Activated CD4-positive, alpha-beta T cell treated with anti-CD3 and anti-CD28 coated beads for 1 hour (primary cell): Measurements from ENCODE around the gene MAP2K5.

Source experiments
- DNase-seq: peaks from one replicate; pipeline ENCODE4 v3.0.0-alpha.2; 2020

MAP2K5 gene

GRCh38 chr15:67542420-67543347 lies at the start of gene MAP2K5:
Gene MAP2K5, plus strand, starts transcription at chr15:67542703. Its CDS starts 633 bp downstream, at chr15:67543336.
- DNase-seq = peak; percentile 72

DNA sequence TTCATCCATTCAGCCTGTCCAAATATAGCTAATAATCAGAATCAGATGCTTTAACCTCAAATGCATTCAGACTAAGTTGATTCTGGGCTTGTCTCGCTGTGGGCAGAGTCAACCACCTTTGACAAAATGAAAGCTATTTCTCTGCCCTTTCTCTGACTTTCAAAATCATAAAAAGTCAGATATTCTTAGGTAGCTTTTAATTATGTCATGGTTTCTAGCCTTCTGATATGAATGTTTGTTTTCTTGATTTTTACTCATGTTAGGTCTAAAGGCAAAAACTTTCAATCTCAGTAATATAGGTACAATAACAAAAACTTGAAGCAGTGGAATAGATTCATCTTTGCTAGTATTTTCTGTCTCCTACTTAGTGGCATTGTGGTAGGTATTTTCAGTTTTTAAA lies 46.9 kb upstream of the MAP2K5 start:
- DNase-seq = no peak

- DNase-seq = no peak
These were observed 41.2 kb upstream of the MAP2K5 start for GRCh38 chr15:67501177-67501835.

- no peak for DNase-seq
These were observed 40.6 kb upstream of the MAP2K5 start for GRCh38 chr15:67501836-67502461.

DNA sequence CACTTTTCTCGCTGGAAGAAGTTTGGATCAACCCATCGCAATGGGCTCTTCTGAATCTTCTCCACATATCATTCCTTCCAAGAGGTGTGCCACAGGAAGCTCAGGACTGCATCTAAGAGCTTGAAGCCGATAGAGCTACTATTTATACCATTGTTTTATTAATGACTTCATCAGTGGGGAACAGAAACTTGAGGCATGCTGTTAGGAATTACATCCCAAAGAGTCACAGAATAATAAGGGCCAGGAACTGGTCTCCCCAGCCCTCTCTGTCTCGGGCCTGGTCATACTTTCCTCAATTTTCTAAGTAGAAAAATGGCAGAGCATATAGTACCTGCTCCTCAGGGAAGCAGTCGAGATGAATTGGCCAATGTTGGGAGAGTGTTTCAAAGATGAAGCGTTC lies 38.4 kb upstream of the MAP2K5 start:
- no peak for DNase-seq

- no peak for DNase-seq
These were observed 37.7 kb upstream of the MAP2K5 start for GRCh38 chr15:67504796-67505195.

DNA sequence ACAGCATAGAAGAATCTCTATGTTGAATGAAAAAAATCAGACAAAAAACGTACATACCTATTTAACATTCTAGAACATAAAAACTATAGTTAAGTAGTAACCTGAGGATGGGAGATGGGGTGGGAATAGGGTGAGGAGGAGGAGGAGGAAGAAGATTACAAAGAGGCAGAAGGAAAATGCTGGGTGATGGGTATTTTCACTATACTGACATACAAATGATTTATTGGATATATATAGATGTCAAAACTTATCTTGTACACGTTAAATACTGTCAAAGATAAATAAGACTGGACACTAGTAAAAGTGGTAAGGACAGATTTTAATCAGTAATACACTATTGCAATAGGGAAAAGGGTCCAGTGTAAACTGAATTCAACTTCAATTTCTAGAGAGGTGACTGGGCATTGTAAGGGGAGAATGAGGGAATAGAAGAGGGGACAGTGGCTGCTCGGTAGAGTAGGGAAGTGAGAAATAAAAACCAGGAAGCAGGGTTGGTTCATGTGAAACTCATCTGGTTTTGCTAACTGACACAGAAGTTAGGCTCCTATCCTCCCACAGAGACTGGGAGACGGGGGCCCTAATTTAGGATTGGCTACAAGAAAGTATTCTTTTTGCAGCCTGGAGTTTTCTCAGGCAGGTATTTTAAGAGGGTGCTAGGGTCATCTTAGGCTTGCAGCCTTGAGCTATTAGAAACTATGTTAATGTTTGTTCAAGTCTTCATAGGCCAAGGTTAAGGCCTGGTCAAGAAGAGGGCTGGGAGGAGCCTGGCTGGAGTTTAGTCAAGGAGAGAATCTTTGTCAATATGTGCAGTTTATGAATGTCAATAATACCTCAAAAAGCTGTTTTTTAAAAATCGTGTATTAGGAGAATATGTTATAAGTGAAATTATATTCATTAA lies 36.6 kb upstream of the MAP2K5 start:
- no peak for DNase-seq

DNA sequence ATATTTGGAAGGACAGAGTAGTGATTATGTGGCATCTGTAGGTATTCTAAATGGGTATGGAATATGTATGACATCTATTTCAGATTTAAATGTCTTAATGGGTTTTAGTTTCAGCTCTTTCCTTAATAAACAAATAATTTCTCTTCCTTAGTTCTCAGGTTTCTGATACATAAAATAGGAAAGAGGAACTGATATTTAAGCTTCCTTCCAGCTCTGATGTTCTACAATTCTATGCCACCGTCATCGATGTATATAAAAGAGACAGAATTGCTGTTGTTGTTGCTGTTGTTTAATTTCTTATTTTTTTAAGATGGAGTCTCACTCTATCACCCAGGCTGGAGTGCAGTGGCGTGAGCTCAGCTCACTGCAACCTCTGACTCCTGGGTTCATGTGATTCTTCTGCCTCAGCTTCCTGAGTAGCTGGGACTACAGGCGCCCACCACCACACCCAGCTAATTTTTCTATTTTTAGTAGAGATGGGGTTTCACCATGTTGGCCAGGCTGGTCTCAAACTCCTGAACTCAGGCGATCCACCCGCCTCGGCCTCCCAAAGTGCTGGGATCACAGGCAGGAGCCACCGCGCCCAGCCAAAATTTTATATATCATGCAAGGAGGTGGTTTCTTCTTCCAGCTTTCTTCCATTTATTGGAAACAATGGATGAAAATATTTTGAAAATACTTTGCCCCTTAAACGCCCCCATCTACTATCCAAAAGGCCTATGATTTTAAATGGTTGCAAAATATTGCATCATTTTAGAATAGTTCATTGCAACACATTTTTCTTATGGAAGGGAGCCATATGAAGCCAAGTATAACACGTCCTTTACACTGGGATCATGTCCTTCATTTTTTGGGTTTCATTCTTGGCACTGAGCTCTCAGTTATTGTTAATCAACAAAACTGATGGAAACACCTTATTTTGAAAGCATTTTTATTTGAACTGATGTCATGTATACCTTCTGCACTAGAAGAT lies 35.4 kb upstream of the MAP2K5 start:
- no peak for DNase-seq

DNA sequence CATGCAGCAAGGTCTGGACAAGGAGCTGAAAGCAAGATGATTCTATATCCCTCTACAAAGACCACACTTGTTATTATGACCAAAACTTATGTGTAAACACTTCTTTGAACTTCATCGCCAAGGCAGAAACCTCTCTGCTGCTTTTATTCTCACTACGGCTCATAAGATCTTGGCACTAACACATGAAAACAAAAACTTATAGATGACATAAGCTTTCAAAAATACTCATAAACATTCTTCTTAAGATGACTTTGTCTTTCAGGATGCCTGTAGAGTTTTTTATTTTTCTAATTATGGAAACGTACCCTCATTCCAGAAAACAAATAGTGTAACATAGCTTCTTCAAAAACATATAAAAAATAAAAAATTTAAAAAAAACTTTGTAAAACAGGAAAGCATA lies 34.1 kb upstream of the MAP2K5 start:
- DNase-seq = no peak

GRCh38 chr15:67509918-67510317 lies 32.6 kb upstream of the MAP2K5 start:
- DNase-seq = no peak

DNA sequence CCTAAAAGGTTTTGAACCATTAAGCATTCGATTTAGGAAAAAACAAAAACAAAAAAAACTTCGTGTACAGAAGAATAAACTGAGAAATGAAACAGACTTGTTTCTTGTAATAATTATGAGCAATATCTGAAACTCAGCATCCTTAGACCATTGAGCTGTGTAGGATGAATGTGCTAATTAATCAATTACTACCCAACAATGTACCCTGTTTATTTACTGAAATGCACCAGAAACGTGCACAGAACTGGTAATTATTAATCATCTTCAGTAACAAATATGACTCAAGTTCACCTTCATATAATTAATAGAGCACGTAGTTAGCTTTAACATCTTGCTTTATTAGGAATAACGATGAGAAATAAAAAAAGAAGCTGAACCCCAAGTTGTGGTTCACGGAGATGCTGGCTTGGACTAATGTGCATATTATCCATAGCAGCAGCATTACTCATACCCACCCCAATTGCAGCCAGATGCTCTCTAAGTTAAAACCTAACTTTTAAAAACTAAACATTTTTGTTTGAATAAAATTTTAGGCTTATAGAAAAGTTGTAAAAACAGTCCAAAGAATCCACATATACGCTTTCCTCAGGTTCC lies 31.8 kb upstream of the MAP2K5 start:
- no peak for DNase-seq

DNA sequence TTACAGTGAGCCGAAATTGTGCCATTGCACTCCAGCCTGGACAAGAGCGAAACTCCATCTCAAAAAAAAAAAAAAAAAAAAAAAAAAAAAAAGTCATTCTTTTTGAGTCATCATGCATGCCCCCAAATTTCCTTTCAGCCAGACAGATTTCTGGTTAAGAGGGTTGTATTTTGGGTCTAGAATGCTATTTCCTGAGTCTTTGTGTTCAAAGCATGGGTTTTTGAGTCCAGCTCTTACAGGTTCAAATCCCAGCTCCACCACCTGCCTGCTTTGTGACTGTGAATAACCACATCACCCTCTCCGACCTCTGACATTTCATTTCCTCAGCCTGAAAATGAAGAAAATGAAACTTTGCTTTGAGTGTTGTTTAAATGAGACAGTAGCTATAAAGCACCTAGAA lies 30.9 kb upstream of the MAP2K5 start:
- DNase-seq = no peak

- DNase-seq = no peak
These were observed 30.4 kb upstream of the MAP2K5 start for GRCh38 chr15:67512140-67512539.

DNA sequence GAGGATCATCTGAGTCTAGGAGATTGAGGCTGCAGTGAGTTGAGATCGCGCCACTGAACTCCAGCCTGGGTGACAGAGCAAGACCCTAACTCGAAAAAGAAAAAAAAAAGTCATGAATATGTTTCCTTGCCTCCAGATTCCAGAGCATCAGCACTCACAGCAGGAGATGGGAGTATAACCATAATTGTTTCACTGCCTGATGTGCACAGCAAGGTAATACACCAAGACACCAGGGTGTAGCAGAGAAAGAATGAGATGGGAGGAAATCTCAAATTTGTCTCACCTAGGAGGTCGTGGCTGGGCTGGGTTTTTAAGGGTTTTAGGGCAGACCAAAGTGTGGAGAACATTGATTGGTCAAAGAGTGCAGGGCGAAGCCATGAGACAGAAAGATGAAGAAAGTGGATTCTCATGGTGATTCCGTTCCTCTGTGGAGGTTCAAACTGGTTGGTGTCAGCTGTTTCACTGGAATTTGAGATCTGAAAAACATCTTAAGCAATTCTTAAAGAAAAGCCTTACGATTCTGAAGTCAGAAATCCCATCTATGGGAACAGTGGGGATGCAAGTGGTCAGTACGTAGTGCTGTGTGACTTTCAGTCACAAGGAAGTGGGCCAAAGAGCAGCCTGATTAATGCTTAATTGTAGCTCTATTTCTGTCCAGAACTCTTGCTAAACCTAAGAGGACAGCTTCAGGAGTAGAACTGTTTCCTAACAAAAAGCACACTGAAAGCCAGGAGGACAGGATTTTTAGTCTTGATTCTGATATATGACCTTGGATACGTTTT lies 29.4 kb upstream of the MAP2K5 start:
- no peak for DNase-seq

- DNase-seq = no peak
These were observed 27.4 kb upstream of the MAP2K5 start for GRCh38 chr15:67515090-67515489.

GRCh38 chr15:67515557-67515956 lies 26.9 kb upstream of the MAP2K5 start:
- no peak for DNase-seq

DNA sequence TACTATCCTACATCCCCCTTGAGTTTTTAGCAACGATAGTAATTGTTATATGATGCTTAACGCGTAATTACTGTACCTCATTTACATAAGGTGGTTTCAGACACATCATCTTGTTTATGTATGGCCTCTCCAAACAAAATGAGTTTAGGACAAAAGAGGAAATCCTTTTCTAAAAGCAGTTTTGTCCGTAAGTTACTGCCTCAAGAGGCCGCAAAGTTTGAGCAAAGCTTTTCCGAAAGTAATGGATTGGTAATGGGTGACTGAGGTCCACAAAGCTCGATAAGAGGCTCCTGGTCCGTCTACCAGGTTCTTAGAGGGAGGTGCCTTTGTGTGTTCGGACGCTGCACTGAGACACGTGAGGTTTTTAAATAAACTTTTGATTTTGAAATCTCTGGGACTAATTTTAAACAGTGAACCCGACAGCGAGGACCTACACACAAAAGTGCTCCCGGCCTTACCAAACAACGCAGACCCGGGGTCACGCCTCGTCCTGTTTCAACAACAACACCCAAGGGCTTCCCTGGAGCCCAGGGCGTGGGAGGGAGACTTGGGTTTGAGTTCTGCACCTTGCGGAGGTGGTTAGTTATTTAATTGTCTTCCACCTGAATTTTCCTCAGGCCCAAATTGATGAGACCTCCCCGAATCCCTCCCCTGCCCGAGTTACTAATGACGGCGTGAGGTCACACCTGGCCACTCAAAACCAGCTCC lies 22.0 kb upstream of the MAP2K5 start:
- no peak for DNase-seq

DNA sequence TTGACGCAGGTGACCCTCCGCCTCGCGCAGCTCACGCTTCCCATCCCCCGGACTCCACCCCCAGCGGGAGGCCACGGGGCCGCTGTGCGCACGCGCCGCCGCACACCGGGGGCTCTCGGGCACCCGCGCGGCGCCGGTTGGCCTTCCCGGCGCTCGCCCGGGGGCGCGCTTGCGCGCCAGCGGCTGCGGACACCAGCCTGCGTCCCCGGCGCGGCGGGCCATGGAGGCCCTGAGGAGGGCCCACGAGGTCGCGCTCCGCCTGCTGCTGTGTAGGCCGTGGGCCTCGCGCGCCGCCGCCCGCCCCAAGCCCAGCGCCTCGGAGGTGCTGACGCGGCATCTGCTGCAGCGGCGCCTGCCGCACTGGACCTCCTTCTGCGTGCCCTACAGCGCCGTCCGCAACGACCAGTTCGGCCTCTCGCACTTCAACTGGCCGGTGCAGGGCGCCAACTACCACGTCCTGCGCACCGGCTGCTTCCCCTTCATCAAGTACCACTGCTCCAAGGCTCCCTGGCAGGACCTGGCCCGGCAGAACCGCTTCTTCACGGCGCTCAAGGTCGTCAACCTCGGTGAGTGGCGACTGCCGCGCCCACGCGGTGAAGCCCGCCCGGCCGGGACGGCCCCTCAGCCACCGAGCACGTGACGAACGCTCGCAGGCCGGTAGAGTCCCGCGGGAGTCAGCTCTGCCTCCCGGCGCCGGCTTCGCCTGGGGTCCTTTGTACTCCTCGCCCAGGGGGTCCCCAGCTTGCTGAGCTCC lies 21.3 kb upstream of the MAP2K5 start, which contains the start of gene C15orf61:
Gene C15orf61 (plus strand): TSS at position 103 of the 754 bp plus-strand sequence. CDS start 118 bp downstream, at position 221.
- DNase-seq = peak; percentile 73
